Transverse colon (tissue), 4 donors: ENCODE data around the gene SHROOM1. TPM values are rescaled to one million over a fixed set of nuclear protein-coding genes. Genes with fewer than 3 reads are reported as not detected.

ENCODE experiments used
- DNase-seq: peaks from one replicate; pipeline ENCODE4 v3.0.0-alpha.2; 2019
- H3K27ac ChIP-seq, 4 donors: fragments of 200-600 bp; sonication (generic); 2 replicates each; pipeline ENCODE4 v1.5.1; 2016 to 2018; ENCODE audit warnings: inconsistent platforms in 4 of 4
- H3K27me3 ChIP-seq: fragments of 200-600 bp; sonication (generic); 2 replicates; pipeline ENCODE4 v1.5.1; 2017; ENCODE audit warnings: inconsistent platforms
- H3K36me3 ChIP-seq, 4 donors: fragments of 200-600 bp; sonication (generic); 2 replicates each; pipeline ENCODE4 v1.5.1; 2017 to 2019; ENCODE audit warnings: inconsistent platforms in 4 of 4
- H3K4me1 ChIP-seq, 4 donors: fragments of 200-600 bp; sonication (generic); 2 replicates each; pipeline ENCODE4 v1.5.1; 2017 to 2020; ENCODE audit warnings: inconsistent platforms in 4 of 4
- H3K4me3 ChIP-seq, 4 donors: fragments of 200-600 bp; sonication (generic); 1 replicate in 1 of 4; 2 replicates in 3 of 4; pipeline versions ENCODE4 v1.5.1 to v1.6.1; 2017 to 2019; ENCODE audit warnings: inconsistent platforms in 4 of 4
- H3K9me3 ChIP-seq, 2 donors: fragments of 200-600 bp; sonication (generic); 2 replicates each; pipeline ENCODE4 v1.5.1; 2017 to 2019; ENCODE audit warnings: inconsistent platforms in 2 of 2
- CTCF ChIP-seq, 5 experiments: fragments of 200-600 bp in 3 of 5; fragments of 450-650 bp in 2 of 5; sonication (generic) in 3 of 5; IDR thresholded peaks; 1 replicate in 2 of 5; 2 replicates in 3 of 5; pipeline ENCODE4 v1.5.1; 2016 to 2017; ENCODE audit warnings: antibody characterized with exemption in 5 of 5, inconsistent platforms in 3 of 5, mild to moderate bottlenecking in 2 of 5, moderate library complexity in 1 of 5
- EP300 ChIP-seq: sonication (generic); formaldehyde crosslinking; IDR thresholded peaks from one replicate; pipeline ENCODE4 v1.6.1; 2017; ENCODE audit warnings: antibody characterized with exemption, low read depth
- POLR2A ChIP-seq: fragments of 450-650 bp; IDR thresholded peaks from one replicate; pipeline ENCODE4 v1.6.1; 2016; ENCODE audit warnings: antibody characterized with exemption, mild to moderate bottlenecking, moderate library complexity
- POLR2AphosphoS5 ChIP-seq, 3 donors: sonication (generic); formaldehyde crosslinking; IDR thresholded peaks; one replicate each; pipeline ENCODE4 v1.6.1; 2016; ENCODE audit warnings: antibody characterized with exemption in 3 of 3
- WGBS, 2 donors: methylation state at CpG; one replicate each; pipeline ENCODE4 v1.1.5; 2018; ENCODE audit warnings: low coverage in 1 of 2; 5-methylcytosine and 5-hydroxymethylcytosine counted together
- in situ Hi-C, 4 donors: fragments of 200-750 bp; cut with MboI; loops; one replicate each; pipeline versions ENCODE4 v1.15.0 to v1.15.1; 2017; ENCODE audit warnings: low sequenced_read_pairs in 3 of 4, low pct_ligation_motif_present in 1 of 4, low pct_unique_long_range_greater_than_20kb in 1 of 4
- intact Hi-C: fragments of 100-400 bp; cut with DNase I; formaldehyde crosslinking; loops from one replicate; pipeline ENCODE4 v1.15.1; 2023; ENCODE audit warnings: low total_unique reads
- total RNA-seq, 4 donors: library from RNA; depleted of rRNA; stranded (reverse); fragments of >200 nt; gene quantifications; one replicate each; pipeline ENCODE4 v1.1.0, GENCODE V29; 2016

The SHROOM1 gene
- total RNA-seq = 100 to 1,000 TPM in 1 of 4 donors, 10 to 100 TPM in 3; 65.3 to 244 (median 77.3) TPM

GRCh38 chr5:132830436-132831094 lies at the start of gene SHROOM1:
Gene SHROOM1, minus strand, starts transcription at chr5:132830647. Its CDS starts 4,507 bp downstream, at chr5:132826140.
- H3K9me3 ChIP-seq = no peaks in the 10 kb centered on the region
- peak; percentile 82 for DNase-seq
- H3K36me3 ChIP-seq = no peaks in the 10 kb centered on the region
- peak in 2 of 3 donors; percentile 74 to 79 for TF ChIP-seq POLR2AphosphoS5 (IDR thresholded peaks at IDR 0.05)
- TF ChIP-seq POLR2A = peak; percentile 70
- no peak for TF ChIP-seq EP300
- TF ChIP-seq CTCF (IDR thresholded peaks at IDR 0.05) = no peak
- intact Hi-C loops (no loop called here), in situ Hi-C loops (loop anchor here in 2 of 4 donors (10.0 to 25.0 kb wide), 2 partner anchors 54 to 443 kb away; no protein-coding TSS in a partner anchor)
- 27% methylated on average over 6 of the region's 78 CpGs; no CpG with 5 or more reads in 1 of the 2 donors for WGBS, 2 donors
- peaks cover 5 to 31% (median 21%) of the 10 kb centered on the region in 4 donors for H3K4me1 ChIP-seq
- H3K27ac ChIP-seq = peak within 1 kb of the TSS; percentile 88 to 92 (median 90)
- peak within 1 kb of the TSS; percentile 54 to 72 (median 64) for H3K4me3 ChIP-seq
- peaks cover 7% of the 10 kb centered on the region for H3K27me3 ChIP-seq

GRCh38 chr5:132877938-132878337 lies 47.5 kb upstream of the SHROOM1 start:
- Histone ChIP-seq H3K36me3 (peaks cover 0 to 30% (median 13%) of the 10 kb centered on the region in 4 donors), H3K4me3 (no peak overlapping the region), H3K27me3 (no peaks in the 10 kb centered on the region), H3K27ac (peak overlapping the region in 2 of 4 donors; percentile 17 to 43), H3K9me3 (no peaks in the 10 kb centered on the region), H3K4me1 (peaks cover 0 to 36% (median 6%) of the 10 kb centered on the region in 4 donors)
- intact Hi-C loops = no loop called here
- TF ChIP-seq POLR2AphosphoS5 (IDR thresholded peaks at IDR 0.05) (peak in 1 of 3 donors; percentile 33), POLR2A (peak; percentile 14), EP300 (no peak)
- in situ Hi-C loops = no loop called here
- peak; percentile 56 for DNase-seq
- WGBS, 2 donors = 20 to 54% methylated on average over 1 to 3 of the region's 3 CpGs

DNA sequence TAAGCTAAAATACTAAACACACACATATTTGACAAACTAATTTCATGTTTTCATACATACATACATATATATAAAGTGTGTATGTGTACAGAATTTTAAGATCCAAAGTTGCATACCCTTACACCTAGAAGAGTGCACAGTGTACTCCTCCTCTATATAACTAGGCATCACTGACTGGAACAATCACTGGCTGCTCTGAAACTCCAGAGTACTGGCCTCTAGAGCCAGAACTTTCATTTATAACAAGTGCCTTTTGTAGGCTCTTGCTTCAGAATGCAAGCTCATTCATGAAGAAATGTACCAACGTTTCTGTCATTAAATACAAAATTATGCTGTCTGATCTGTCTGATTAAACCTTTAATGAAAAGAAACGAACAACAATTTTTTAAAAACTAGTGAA lies 47.0 kb upstream of the SHROOM1 start:
- no peaks in the 10 kb centered on the region for H3K27me3 ChIP-seq
- intact Hi-C loops (no loop called here), in situ Hi-C loops (no loop called here)
- no peak overlapping the region for H3K4me3 ChIP-seq
- TF ChIP-seq POLR2A (no peak), EP300 (no peak), POLR2AphosphoS5 (IDR thresholded peaks at IDR 0.05) (no peak), CTCF (IDR thresholded peaks at IDR 0.05) (no peak)
- DNase-seq = no peak
- H3K27ac ChIP-seq = peak overlapping the region in 2 of 4 donors; percentile 17 to 43
- WGBS, 2 donors = 62 to 79% methylated on average over 2 of the region's 2 CpGs
- H3K4me1 ChIP-seq = peaks cover 0 to 40% (median 7%) of the 10 kb centered on the region in 4 donors
- no peaks in the 10 kb centered on the region for H3K9me3 ChIP-seq
- H3K36me3 ChIP-seq = peaks cover 0 to 28% (median 12%) of the 10 kb centered on the region in 4 donors

DNA sequence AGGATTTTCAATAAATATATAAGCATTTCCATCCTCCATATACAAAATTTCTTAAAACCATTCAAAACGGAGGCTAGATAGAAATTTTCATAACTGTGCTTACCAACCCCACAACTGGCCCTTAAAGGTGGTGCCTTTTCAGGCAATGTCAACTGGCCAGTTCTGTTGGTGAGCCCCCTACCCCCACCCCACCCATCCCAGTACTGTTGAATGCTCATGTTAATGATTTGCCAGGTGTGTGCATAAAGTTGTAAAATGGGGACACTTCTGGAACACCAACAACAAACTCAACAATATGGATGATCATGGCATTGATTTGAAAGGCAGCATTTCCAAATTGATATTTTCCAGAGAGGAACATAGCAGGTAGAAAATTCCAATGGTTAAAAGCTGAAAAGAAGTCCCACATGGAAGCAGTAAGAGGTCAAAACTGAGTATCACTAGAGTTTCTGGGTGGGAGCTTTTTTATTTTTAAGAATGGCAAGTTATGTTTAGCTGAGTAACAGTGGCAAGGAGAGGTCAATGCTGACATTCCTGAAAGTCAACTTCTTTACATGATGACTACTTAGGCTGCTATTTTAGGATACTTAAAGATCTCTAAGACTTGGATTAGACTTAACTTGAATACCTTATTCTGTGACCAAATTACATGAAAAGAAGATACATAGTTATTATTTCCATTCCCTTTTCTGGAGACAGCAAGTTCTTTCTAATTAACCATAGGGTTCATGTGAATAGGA lies 45.7 kb upstream of the SHROOM1 start:
- Histone ChIP-seq H3K27ac (no peak overlapping the region), H3K4me1 (peaks cover 0 to 40% (median 7%) of the 10 kb centered on the region in 4 donors), H3K36me3 (peaks cover 0 to 15% (median 7%) of the 10 kb centered on the region in 4 donors), H3K9me3 (no peaks in the 10 kb centered on the region), H3K27me3 (no peaks in the 10 kb centered on the region), H3K4me3 (no peak overlapping the region)
- TF ChIP-seq POLR2AphosphoS5 (IDR thresholded peaks at IDR 0.05) = no peak
- no peak for TF ChIP-seq CTCF (IDR thresholded peaks at IDR 0.05)
- TF ChIP-seq POLR2A = no peak
- no peak for TF ChIP-seq EP300
- intact Hi-C loops = no loop called here
- in situ Hi-C loops = no loop called here
- WGBS, 2 donors = 92 to 100% methylated on average over 1 of the region's 1 CpG
- DNase-seq = no peak
